Stimulated activated CD8-positive, alpha-beta memory T cell treated with anti-CD3 and anti-CD28 coated beads, Interleukin-12 subunit alpha, Interleukin-12 subunit beta, amount 100 ng/mL, for 24 hours (primary cell): Measurements from ENCODE around the gene CERKL.

Source experiments
- DNase-seq: peaks from one replicate; pipeline ENCODE4 v3.0.0-alpha.2; 2020; ENCODE audit errors: extremely low read depth

Gene CERKL

GRCh38 chr2:181520253-181520652 lies 136.7 kb downstream of the CERKL start:
- no peak for DNase-seq

GRCh38 chr2:181517685-181518301 lies 139.1 kb downstream of the CERKL start:
- DNase-seq, result no peak

- no peak for DNase-seq
Observed at GRCh38 chr2:181516992-181517391, 139.9 kb downstream of the CERKL start.

- no peak for DNase-seq
Observed at GRCh38 chr2:181515719-181516118, 141.2 kb downstream of the CERKL start.

- DNase-seq, result no peak
Observed at GRCh38 chr2:181500201-181500600, 156.7 kb downstream of the CERKL start.

GRCh38 chr2:181499231-181499630 lies 157.7 kb downstream of the CERKL start:
- no peak for DNase-seq
